ENCODE data around the gene LAYN.

The LAYN gene

DNA sequence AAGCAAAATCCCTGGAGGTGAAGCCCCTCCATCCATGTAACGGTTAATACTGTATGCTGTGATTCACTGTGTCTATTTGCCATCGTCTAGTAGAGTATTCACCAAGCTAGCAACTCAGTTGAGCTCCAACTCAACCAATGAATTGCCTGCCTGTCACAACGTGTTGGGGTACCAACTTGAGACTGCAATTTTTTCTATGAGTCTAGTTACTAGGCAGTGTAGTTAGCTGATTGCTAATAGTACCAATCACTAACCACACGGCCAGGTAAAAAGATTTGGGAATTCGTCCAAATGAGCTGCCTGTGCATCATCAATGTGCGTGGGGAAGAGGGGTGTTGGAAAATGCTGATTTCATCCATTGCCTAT lies 27.3 kb upstream of the LAYN start:
- no peak overlapping the region for H3K27ac ChIP-seq
- TF ChIP-seq CTCF (conservative IDR thresholded peaks at IDR 0.05) = no peak

GRCh38 chr11:111514216-111515031 lies 26.1 kb upstream of the LAYN start, which contains the start of gene HOATZ:
Gene HOATZ, plus strand, starts transcription at chr11:111514778. Its CDS starts 7 bp downstream, at chr11:111514785.
- no peak for TF ChIP-seq CTCF (conservative IDR thresholded peaks at IDR 0.05)
- H3K27ac ChIP-seq = no peak within 1 kb of the TSS

- no peak for TF ChIP-seq CTCF (conservative IDR thresholded peaks at IDR 0.05)
- H3K27ac ChIP-seq = no peak overlapping the region
Observed at GRCh38 chr11:111515591-111515990, 24.9 kb upstream of the LAYN start.

DNA sequence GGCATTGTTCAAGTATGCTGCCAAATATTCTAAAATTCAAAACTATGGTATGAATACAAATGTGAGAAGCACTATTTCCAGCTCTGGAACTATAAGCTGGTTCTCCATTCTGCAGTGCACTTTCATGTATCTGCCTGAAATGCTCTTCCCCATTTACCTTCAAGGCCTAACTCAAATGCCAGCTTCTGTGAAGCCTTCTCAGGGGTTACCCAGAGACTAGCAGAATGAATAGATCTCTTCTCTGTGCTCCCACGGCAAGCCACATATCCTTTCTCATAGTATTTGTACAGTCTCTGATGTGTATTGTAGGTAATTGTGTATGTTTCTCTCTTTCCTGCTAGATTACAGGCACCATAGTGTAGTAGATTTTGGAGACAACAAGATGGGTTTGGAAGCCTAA lies 21.9 kb upstream of the LAYN start:
- TF ChIP-seq CTCF (conservative IDR thresholded peaks at IDR 0.05) = no peak

DNA sequence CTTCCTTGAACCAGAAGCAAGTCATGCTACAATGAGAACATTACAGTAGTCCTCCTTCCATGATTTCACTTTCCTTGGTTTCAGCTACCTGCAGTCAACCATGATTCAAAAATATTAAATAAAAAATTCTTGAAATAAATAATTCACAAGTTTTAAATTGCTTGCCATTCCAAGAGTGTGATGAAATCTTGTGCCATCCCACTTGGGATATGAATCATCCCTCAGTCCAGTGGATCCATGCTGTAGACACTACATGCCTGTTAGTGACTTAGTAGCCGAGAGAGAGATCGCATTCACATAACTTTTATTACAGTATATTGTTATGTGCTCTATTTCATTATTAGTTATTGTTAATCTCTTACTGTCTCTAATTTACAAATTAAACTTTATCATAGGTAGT lies 20.0 kb upstream of the LAYN start:
- no peak for TF ChIP-seq CTCF (conservative IDR thresholded peaks at IDR 0.05)
- H3K27ac ChIP-seq = no peak overlapping the region

More for the DNA sequence above, 21.9 kb upstream of the LAYN start:
- H3K27ac ChIP-seq = no peak overlapping the region

GRCh38 chr11:111521135-111521534 lies 19.4 kb upstream of the LAYN start:
- no peak for TF ChIP-seq CTCF (conservative IDR thresholded peaks at IDR 0.05)
- H3K27ac ChIP-seq = no peak overlapping the region

DNA sequence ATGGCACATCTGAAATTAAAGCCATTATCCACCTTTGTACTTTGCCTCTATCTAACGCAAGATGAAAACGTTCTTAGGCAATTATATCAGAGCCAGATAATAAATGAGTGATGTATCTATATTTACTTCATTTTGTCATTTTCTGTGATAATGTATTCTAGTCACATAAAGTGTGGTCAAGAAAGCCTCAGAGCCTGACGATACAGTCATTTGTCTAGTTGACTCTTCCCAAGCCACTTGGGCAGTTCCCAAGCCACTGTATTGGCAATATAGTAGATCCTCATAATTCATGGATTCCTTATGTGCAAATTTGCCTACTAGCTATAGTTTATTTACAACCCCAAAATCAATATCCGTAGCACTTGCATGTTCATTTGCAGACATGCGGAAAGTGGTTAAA lies 18.1 kb upstream of the LAYN start:
- TF ChIP-seq CTCF (conservative IDR thresholded peaks at IDR 0.05) = no peak
- no peak overlapping the region for H3K27ac ChIP-seq

Measured in VCaP (cell line).